ENCODE data around the gene SDK2. TPM values are rescaled to one million over a fixed set of nuclear protein-coding genes. Genes with fewer than 3 reads are reported as not detected.
A peak's percentile ranks its signal among the peaks of the same experiment; 100 is the strongest.

SDK2 gene
- total RNA-seq, 2 donors from 2014 or later, result 0.08 to 0.14 TPM

- Mint-ChIP-seq H3K27me3 (peaks cover 29 to 36% of the 10 kb centered on the region in 2 donors), H3K27ac (peak overlapping the region; percentile 37 to 69), H3K4me1 (ENCODE audit: low read depth in 2 of 2) (peaks cover 23 to 25% of the 10 kb centered on the region in 2 donors), H3K36me3 (peaks cover 4% of the 10 kb centered on the region), H3K4me3 (peak overlapping the region; percentile 72), H3K9me3 (no peaks in the 10 kb centered on the region)
- peak; percentile 63 to 72 for ATAC-seq
- DNase-seq (ENCODE audit: low spot score), result no peak
Measured at GRCh38 chr17:73591296-73592078, 52.8 kb downstream of the SDK2 start.

GRCh38 chr17:73589363-73589980 is 54.8 kb downstream of the SDK2 start:
- H3K9me3 Mint-ChIP-seq, result no peaks in the 10 kb centered on the region
- DNase-seq (ENCODE audit: low spot score), result no peak
- ATAC-seq, result no peak
- H3K4me1 Mint-ChIP-seq (ENCODE audit: low read depth in 2 of 2), result peaks cover 19 to 21% of the 10 kb centered on the region in 2 donors
- peaks cover 26 to 34% of the 10 kb centered on the region in 2 donors for H3K27me3 Mint-ChIP-seq
- no peak overlapping the region for H3K4me3 Mint-ChIP-seq
- peaks cover under 1% of the 10 kb centered on the region for H3K36me3 Mint-ChIP-seq
- peak overlapping the region in 1 of 2 donors; percentile 7 for H3K27ac Mint-ChIP-seq

GRCh38 chr17:73588891-73589290 is 55.4 kb downstream of the SDK2 start:
- Mint-ChIP-seq H3K27me3 (peaks cover 22 to 32% of the 10 kb centered on the region in 2 donors), H3K36me3 (no peaks in the 10 kb centered on the region)

GRCh38 chr17:73588301-73588846 is 55.9 kb downstream of the SDK2 start:
- H3K27ac Mint-ChIP-seq, result peak overlapping the region in 1 of 2 donors; percentile 7
- peaks cover 22 to 33% of the 10 kb centered on the region in 2 donors for H3K27me3 Mint-ChIP-seq
- no peaks in the 10 kb centered on the region for H3K36me3 Mint-ChIP-seq
- no peak for ATAC-seq
- peaks cover 17 to 19% of the 10 kb centered on the region in 2 donors for H3K4me1 Mint-ChIP-seq (ENCODE audit: low read depth in 2 of 2)
- DNase-seq (ENCODE audit: low spot score), result no peak
- no peaks in the 10 kb centered on the region for H3K9me3 Mint-ChIP-seq
- no peak overlapping the region for H3K4me3 Mint-ChIP-seq

More at GRCh38 chr17:73588891-73589290, 55.4 kb downstream of the SDK2 start:
- Mint-ChIP-seq H3K4me1 (ENCODE audit: low read depth in 2 of 2) (peaks cover 17 to 19% of the 10 kb centered on the region in 2 donors), H3K4me3 (no peak overlapping the region), H3K27ac (peak overlapping the region in 1 of 2 donors; percentile 7), H3K9me3 (no peaks in the 10 kb centered on the region)
- ATAC-seq (no peak), DNase-seq (ENCODE audit: low spot score) (no peak)

- no peaks in the 10 kb centered on the region for H3K36me3 Mint-ChIP-seq
- ATAC-seq, result no peak
- no peak for DNase-seq (ENCODE audit: low spot score)
- H3K4me1 Mint-ChIP-seq (ENCODE audit: low read depth in 2 of 2), result peaks cover 11 to 14% of the 10 kb centered on the region in 2 donors
- H3K9me3 Mint-ChIP-seq, result no peaks in the 10 kb centered on the region
- peaks cover 28 to 35% of the 10 kb centered on the region in 2 donors for H3K27me3 Mint-ChIP-seq
- no peak overlapping the region for H3K27ac Mint-ChIP-seq
- no peak overlapping the region for H3K4me3 Mint-ChIP-seq
Measured at GRCh38 chr17:73586921-73587602, 57.2 kb downstream of the SDK2 start.

- ATAC-seq, result no peak
- DNase-seq (ENCODE audit: low spot score), result no peak
- Mint-ChIP-seq H3K9me3 (no peaks in the 10 kb centered on the region), H3K27ac (no peak overlapping the region), H3K4me3 (no peak overlapping the region), H3K36me3 (no peaks in the 10 kb centered on the region), H3K4me1 (ENCODE audit: low read depth in 2 of 2) (peaks cover 4 to 6% of the 10 kb centered on the region in 2 donors), H3K27me3 (peaks cover 28 to 32% of the 10 kb centered on the region in 2 donors)
Measured at GRCh38 chr17:73586275-73586832, 57.9 kb downstream of the SDK2 start.

- ATAC-seq (no peak), DNase-seq (ENCODE audit: low spot score) (no peak)
- no peaks in the 10 kb centered on the region for H3K36me3 Mint-ChIP-seq
- H3K4me1 Mint-ChIP-seq (ENCODE audit: low read depth in 2 of 2), result peaks cover 0 to 3% of the 10 kb centered on the region in 2 donors
- no peak overlapping the region for H3K27ac Mint-ChIP-seq
- no peaks in the 10 kb centered on the region for H3K9me3 Mint-ChIP-seq
- no peak overlapping the region for H3K4me3 Mint-ChIP-seq
- H3K27me3 Mint-ChIP-seq, result peaks cover 28 to 32% of the 10 kb centered on the region in 2 donors
Measured at GRCh38 chr17:73585583-73585982, 58.7 kb downstream of the SDK2 start.

- H3K36me3 Mint-ChIP-seq, result no peaks in the 10 kb centered on the region
- peaks cover 0 to 3% of the 10 kb centered on the region in 2 donors for H3K4me1 Mint-ChIP-seq (ENCODE audit: low read depth in 2 of 2)
- no peak overlapping the region for H3K27ac Mint-ChIP-seq
- ATAC-seq (no peak), DNase-seq (ENCODE audit: low spot score) (no peak)
- H3K4me3 Mint-ChIP-seq, result no peak overlapping the region
- no peaks in the 10 kb centered on the region for H3K9me3 Mint-ChIP-seq
- H3K27me3 Mint-ChIP-seq, result peaks cover 25 to 34% of the 10 kb centered on the region in 2 donors
Measured at GRCh38 chr17:73584987-73585386, 59.3 kb downstream of the SDK2 start.

- no peak for ATAC-seq
- Mint-ChIP-seq H3K27ac (no peak overlapping the region), H3K4me1 (ENCODE audit: low read depth in 2 of 2) (no peaks in the 10 kb centered on the region), H3K36me3 (no peaks in the 10 kb centered on the region), H3K27me3 (peaks cover 20 to 31% of the 10 kb centered on the region in 2 donors), H3K9me3 (no peaks in the 10 kb centered on the region), H3K4me3 (no peak overlapping the region)
- no peak for DNase-seq (ENCODE audit: low spot score)
Measured at GRCh38 chr17:73584049-73584448, 60.2 kb downstream of the SDK2 start.

GRCh38 chr17:73582821-73583220 is 61.4 kb downstream of the SDK2 start:
- peak overlapping the region in 1 of 2 donors; percentile 13 for H3K27ac Mint-ChIP-seq
- no peak for DNase-seq (ENCODE audit: low spot score)
- no peak for ATAC-seq
- H3K36me3 Mint-ChIP-seq, result no peaks in the 10 kb centered on the region
- no peaks in the 10 kb centered on the region for H3K4me1 Mint-ChIP-seq (ENCODE audit: low read depth in 2 of 2)
- H3K9me3 Mint-ChIP-seq, result no peaks in the 10 kb centered on the region
- H3K4me3 Mint-ChIP-seq, result no peak overlapping the region
- peaks cover 20 to 28% of the 10 kb centered on the region in 2 donors for H3K27me3 Mint-ChIP-seq

GRCh38 chr17:73582359-73582758 is 61.9 kb downstream of the SDK2 start:
- Mint-ChIP-seq H3K9me3 (no peaks in the 10 kb centered on the region), H3K27me3 (peaks cover 25 to 28% of the 10 kb centered on the region in 2 donors), H3K36me3 (no peaks in the 10 kb centered on the region), H3K27ac (no peak overlapping the region), H3K4me3 (no peak overlapping the region), H3K4me1 (ENCODE audit: low read depth in 2 of 2) (no peaks in the 10 kb centered on the region)
- DNase-seq (ENCODE audit: low spot score) (no peak), ATAC-seq (no peak)

- peaks cover 22 to 27% of the 10 kb centered on the region in 2 donors for H3K27me3 Mint-ChIP-seq
Measured at GRCh38 chr17:73581379-73581778, 62.9 kb downstream of the SDK2 start.

GRCh38 chr17:73580073-73580710 is 64.1 kb downstream of the SDK2 start:
- Mint-ChIP-seq H3K4me3 (no peak overlapping the region), H3K27me3 (peaks cover 30 to 34% of the 10 kb centered on the region in 2 donors), H3K36me3 (no peaks in the 10 kb centered on the region), H3K9me3 (no peaks in the 10 kb centered on the region), H3K4me1 (ENCODE audit: low read depth in 2 of 2) (no peaks in the 10 kb centered on the region), H3K27ac (no peak overlapping the region)
- DNase-seq (ENCODE audit: low spot score), result no peak
- no peak for ATAC-seq

More at GRCh38 chr17:73581379-73581778, 62.9 kb downstream of the SDK2 start:
- Mint-ChIP-seq H3K9me3 (no peaks in the 10 kb centered on the region), H3K4me1 (ENCODE audit: low read depth in 2 of 2) (no peaks in the 10 kb centered on the region), H3K36me3 (no peaks in the 10 kb centered on the region), H3K4me3 (no peak overlapping the region), H3K27ac (no peak overlapping the region)
- DNase-seq (ENCODE audit: low spot score) (no peak), ATAC-seq (no peak)

All from natural killer cell treated with Interleukin-12 subunit alpha and Interleukin-12 subunit beta and Interleukin-15 and Interleukin-18, amount 100 ng/mL, for 72 hours (primary cell).